RWPE1 (cell line): Measurements from ENCODE around the gene TP53I13.

ENCODE experiments used
- CTCF ChIA-PET: fragments of 350-600 bp; sonication (Branson Sonifier 250); formaldehyde crosslinking; extraction: SDS; loops from one replicate; lab custom pipeline; 2021; lab: Yijun Ruan, JAX
- POLR2A ChIA-PET: fragments of 400-600 bp; formaldehyde crosslinking; extraction: SDS; loops from one replicate; lab custom pipeline; 2020; ENCODE audit warnings: antibody characterized with exemption; ENCODE audit not compliant: low non-redundant PET; lab: Yijun Ruan, JAX
- DNase-seq: peaks from one replicate; pipeline ENCODE4 v3.0.0; 2012; ENCODE audit warnings: low spot score
- H3K27ac ChIP-seq: fragments of 450-650 bp; 2 replicates; pipeline ENCODE4 v1.5.1; 2017
- CTCF ChIP-seq: fragments of 450-650 bp; conservative IDR thresholded peaks from 2 replicates; pipeline ENCODE4 v1.5.1; 2017; ENCODE audit warnings: low read depth, mild to moderate bottlenecking

The TP53I13 gene

GRCh38 chr17:29621751-29622194, 53.3 kb downstream of the TP53I13 start:
- DNase-seq: no peak
- CTCF ChIA-PET: no interaction called here
- TF ChIP-seq CTCF: no peak
- H3K27ac ChIP-seq: peak overlapping the region; percentile 69
- POLR2A ChIA-PET: interaction anchor here (0.8 kb wide), 1 partner anchor 29 kb away, joined by 3 read pairs; no protein-coding TSS in a partner anchor
